Erythroblast (primary cell): ENCODE data around the gene CNTROB.

Experiments used
- GATA1 ChIP-seq: IDR thresholded peaks from 2 replicates; pipeline ENCODE4 v1.6.1; 2011; ENCODE audit warnings: low read depth, mild to moderate bottlenecking, control low read depth, low read length, moderate library complexity
- POLR2A ChIP-seq: IDR thresholded peaks from 2 replicates; pipeline ENCODE4 v1.6.1; 2011; ENCODE audit warnings: mild to moderate bottlenecking, low read length

DNA sequence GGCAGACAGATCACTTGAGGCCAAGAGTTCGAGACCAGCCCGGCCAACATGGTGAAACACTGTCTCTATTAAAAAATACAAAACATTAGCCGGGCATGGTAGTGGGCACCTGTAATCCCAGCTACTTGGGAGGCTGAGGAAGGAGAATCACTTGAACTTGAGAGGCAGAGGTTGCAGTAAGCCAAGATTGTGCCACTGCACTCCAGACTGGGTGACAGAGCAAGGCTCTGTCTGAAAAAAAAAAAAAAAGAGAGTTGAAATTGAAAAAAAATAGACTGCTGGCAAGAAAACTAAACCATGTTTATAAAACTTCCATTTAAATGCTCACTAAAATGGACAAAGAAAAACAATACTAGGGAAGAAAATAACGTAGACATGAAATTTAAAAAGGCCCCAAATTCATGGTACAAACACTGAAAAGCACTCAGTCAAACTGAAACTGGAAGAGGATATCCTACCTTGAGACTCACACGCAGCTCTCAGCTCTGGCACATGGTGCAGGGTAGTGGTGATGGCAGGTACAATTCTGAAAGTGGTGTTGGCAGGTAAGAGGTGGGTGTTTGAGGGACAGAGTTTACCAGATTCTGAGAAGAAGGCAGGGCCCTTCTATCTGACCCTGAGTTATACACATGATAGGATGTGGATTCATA is 19.3 kb downstream of the CNTROB start:
- TF ChIP-seq POLR2A (no peak), GATA1 (no peak)
